ENCODE results near the gene HMGCS2.

Gene HMGCS2

GRCh38 chr1:119758584-119758983 lies 10.1 kb downstream of the HMGCS2 start:
- ATAC-seq (no peak), DNase-seq (no peak)
- Mint-ChIP-seq H3K4me3 (no peak overlapping the region), H3K27ac (no peak overlapping the region), H3K4me1 (no peaks in the 10 kb centered on the region), H3K27me3 (peaks cover 4% of the 10 kb centered on the region), H3K36me3 (ENCODE audit: low read depth) (no peaks in the 10 kb centered on the region), H3K9me3 (no peaks in the 10 kb centered on the region)

- ATAC-seq: no peak
- Mint-ChIP-seq H3K27ac (no peak overlapping the region), H3K9me3 (no peaks in the 10 kb centered on the region), H3K27me3 (peaks cover 7% of the 10 kb centered on the region), H3K4me1 (peaks cover 2% of the 10 kb centered on the region), H3K36me3 (ENCODE audit: low read depth) (no peaks in the 10 kb centered on the region), H3K4me3 (no peak overlapping the region)
- DNase-seq: no peak
Observed at GRCh38 chr1:119752592-119752991, 16.1 kb downstream of the HMGCS2 start.

GRCh38 chr1:119748040-119748439 lies 20.7 kb downstream of the HMGCS2 start:
- no peaks in the 10 kb centered on the region for H3K9me3 Mint-ChIP-seq
- ATAC-seq: no peak

GRCh38 chr1:119747451-119747850 lies 21.3 kb downstream of the HMGCS2 start:
- H3K27ac Mint-ChIP-seq: no peak overlapping the region
- H3K9me3 Mint-ChIP-seq: no peaks in the 10 kb centered on the region
- DNase-seq (no peak), ATAC-seq (no peak)
- H3K27me3 Mint-ChIP-seq: peaks cover 6% of the 10 kb centered on the region
- H3K4me1 Mint-ChIP-seq: peaks cover 27% of the 10 kb centered on the region
- peaks cover 7% of the 10 kb centered on the region for H3K36me3 Mint-ChIP-seq (ENCODE audit: low read depth)
- H3K4me3 Mint-ChIP-seq: no peak overlapping the region

More at GRCh38 chr1:119748040-119748439, 20.7 kb downstream of the HMGCS2 start:
- DNase-seq: no peak
- peaks cover 6% of the 10 kb centered on the region for H3K27me3 Mint-ChIP-seq
- no peak overlapping the region for H3K27ac Mint-ChIP-seq
- H3K4me1 Mint-ChIP-seq: peaks cover 27% of the 10 kb centered on the region
- no peak overlapping the region for H3K4me3 Mint-ChIP-seq
- H3K36me3 Mint-ChIP-seq (ENCODE audit: low read depth): peaks cover 7% of the 10 kb centered on the region

- no peak overlapping the region for H3K27ac Mint-ChIP-seq
- no peaks in the 10 kb centered on the region for H3K9me3 Mint-ChIP-seq
- ATAC-seq (no peak), DNase-seq (no peak)
- H3K27me3 Mint-ChIP-seq: peaks cover 5% of the 10 kb centered on the region
- H3K4me3 Mint-ChIP-seq: no peak overlapping the region
- H3K4me1 Mint-ChIP-seq: peaks cover 27% of the 10 kb centered on the region
- H3K36me3 Mint-ChIP-seq (ENCODE audit: low read depth): peaks cover 7% of the 10 kb centered on the region
Observed at GRCh38 chr1:119745034-119745433, 23.7 kb downstream of the HMGCS2 start.

- no peak overlapping the region for H3K27ac Mint-ChIP-seq
- ATAC-seq (no peak), DNase-seq (no peak)
- peaks cover 3% of the 10 kb centered on the region for H3K27me3 Mint-ChIP-seq
- no peaks in the 10 kb centered on the region for H3K9me3 Mint-ChIP-seq
- H3K36me3 Mint-ChIP-seq (ENCODE audit: low read depth): peaks cover 7% of the 10 kb centered on the region
- H3K4me3 Mint-ChIP-seq: no peak overlapping the region
- peaks cover 27% of the 10 kb centered on the region for H3K4me1 Mint-ChIP-seq
Observed at GRCh38 chr1:119744598-119744942, 24.1 kb downstream of the HMGCS2 start.

- DNase-seq: peak; percentile 60
- Mint-ChIP-seq H3K4me3 (no peak overlapping the region), H3K27ac (no peak overlapping the region), H3K9me3 (no peaks in the 10 kb centered on the region), H3K27me3 (no peaks in the 10 kb centered on the region), H3K4me1 (peaks cover 27% of the 10 kb centered on the region), H3K36me3 (ENCODE audit: low read depth) (peaks cover 7% of the 10 kb centered on the region)
- peak; percentile 62 for ATAC-seq
Observed at GRCh38 chr1:119743776-119744597, 24.7 kb downstream of the HMGCS2 start.

GRCh38 chr1:119743308-119743707 lies 25.4 kb downstream of the HMGCS2 start:
- Mint-ChIP-seq H3K4me3 (no peak overlapping the region), H3K4me1 (peaks cover 27% of the 10 kb centered on the region), H3K27ac (no peak overlapping the region), H3K27me3 (no peaks in the 10 kb centered on the region), H3K9me3 (no peaks in the 10 kb centered on the region), H3K36me3 (ENCODE audit: low read depth) (peaks cover 8% of the 10 kb centered on the region)
- no peak for DNase-seq
- ATAC-seq: no peak

GRCh38 chr1:119742677-119743076 lies 26.0 kb downstream of the HMGCS2 start:
- H3K4me3 Mint-ChIP-seq: no peak overlapping the region
- H3K9me3 Mint-ChIP-seq: no peaks in the 10 kb centered on the region
- DNase-seq (no peak), ATAC-seq (no peak)
- H3K4me1 Mint-ChIP-seq: peaks cover 26% of the 10 kb centered on the region
- no peak overlapping the region for H3K27ac Mint-ChIP-seq
- H3K27me3 Mint-ChIP-seq: no peaks in the 10 kb centered on the region
- peaks cover 9% of the 10 kb centered on the region for H3K36me3 Mint-ChIP-seq (ENCODE audit: low read depth)

- no peak for DNase-seq
- H3K27ac Mint-ChIP-seq: no peak overlapping the region
- H3K9me3 Mint-ChIP-seq: no peaks in the 10 kb centered on the region
- peaks cover 9% of the 10 kb centered on the region for H3K36me3 Mint-ChIP-seq (ENCODE audit: low read depth)
- H3K4me1 Mint-ChIP-seq: peaks cover 25% of the 10 kb centered on the region
- no peak for ATAC-seq
- no peaks in the 10 kb centered on the region for H3K27me3 Mint-ChIP-seq
- no peak overlapping the region for H3K4me3 Mint-ChIP-seq
Observed at GRCh38 chr1:119742202-119742601, 26.5 kb downstream of the HMGCS2 start.

GRCh38 chr1:119740896-119741780 lies 27.6 kb downstream of the HMGCS2 start:
- H3K27ac Mint-ChIP-seq: no peak overlapping the region

GRCh38 chr1:119740261-119740660 lies 28.4 kb downstream of the HMGCS2 start:
- DNase-seq (no peak), ATAC-seq (no peak)
- Mint-ChIP-seq H3K27me3 (no peaks in the 10 kb centered on the region), H3K4me3 (no peak overlapping the region), H3K9me3 (no peaks in the 10 kb centered on the region), H3K4me1 (peaks cover 9% of the 10 kb centered on the region), H3K27ac (no peak overlapping the region), H3K36me3 (ENCODE audit: low read depth) (peaks cover 18% of the 10 kb centered on the region)

More at GRCh38 chr1:119740896-119741780, 27.6 kb downstream of the HMGCS2 start:
- Mint-ChIP-seq H3K4me1 (peaks cover 17% of the 10 kb centered on the region), H3K4me3 (no peak overlapping the region), H3K9me3 (no peaks in the 10 kb centered on the region), H3K27me3 (no peaks in the 10 kb centered on the region), H3K36me3 (ENCODE audit: low read depth) (peaks cover 13% of the 10 kb centered on the region)
- ATAC-seq: no peak
- DNase-seq: no peak

GRCh38 chr1:119739150-119739549 lies 29.6 kb downstream of the HMGCS2 start:
- DNase-seq (no peak), ATAC-seq (no peak)
- no peak overlapping the region for H3K27ac Mint-ChIP-seq
- H3K36me3 Mint-ChIP-seq (ENCODE audit: low read depth): peaks cover 23% of the 10 kb centered on the region
- H3K9me3 Mint-ChIP-seq: no peaks in the 10 kb centered on the region
- no peaks in the 10 kb centered on the region for H3K27me3 Mint-ChIP-seq
- no peak overlapping the region for H3K4me3 Mint-ChIP-seq
- H3K4me1 Mint-ChIP-seq: peaks cover 3% of the 10 kb centered on the region

GRCh38 chr1:119738100-119738720 lies 30.5 kb downstream of the HMGCS2 start:
- H3K4me1 Mint-ChIP-seq: no peaks in the 10 kb centered on the region
- H3K9me3 Mint-ChIP-seq: no peaks in the 10 kb centered on the region
- no peaks in the 10 kb centered on the region for H3K27me3 Mint-ChIP-seq
- DNase-seq (no peak), ATAC-seq (no peak)
- H3K4me3 Mint-ChIP-seq: no peak overlapping the region
- H3K27ac Mint-ChIP-seq: no peak overlapping the region
- peaks cover 22% of the 10 kb centered on the region for H3K36me3 Mint-ChIP-seq (ENCODE audit: low read depth)
